OCI-LY3 (cell line): ENCODE measurements around the gene CA14.
A peak's percentile ranks its signal among the peaks of the same experiment; 100 is the strongest.

Experiments used
- H2AFZ ChIP-seq: fragments of 200-600, 300-600 bp; shearing (Covaris generic); 2 replicates; pipeline ENCODE4 v1.6.0; 2014; ENCODE audit warnings: antibody characterized with exemption, low read depth, low read length
- H3K27ac ChIP-seq: fragments of 200-600, 300-600 bp; sonication (generic); 2 replicates; pipeline ENCODE4 v1.5.1; 2014; ENCODE audit warnings: mild to moderate bottlenecking, low read length, moderate library complexity, mixed read lengths
- H3K27me3 ChIP-seq: fragments of 200-600, 300-600 bp; sonication (generic); 2 replicates; pipeline ENCODE4 v1.6.1; 2014; ENCODE audit warnings: low read depth, low read length, mixed read lengths
- H3K36me3 ChIP-seq: fragments of 200-600, 300-600 bp; sonication (generic); replicated peaks from 2 replicates; pipeline ENCODE3; 2014; ENCODE audit warnings: low read depth, low read length, mixed read lengths
- H3K4me1 ChIP-seq: fragments of 300-600, 200-600 bp; sonication (generic); 2 replicates; pipeline ENCODE4 v1.6.1; 2014; ENCODE audit warnings: low read length, mixed read lengths
- H3K4me2 ChIP-seq: fragments of 200-600, 300-600 bp; sonication (generic); 2 replicates; pipeline ENCODE4 v1.6.1; 2014; ENCODE audit warnings: low read length, mixed read lengths
- H3K4me3 ChIP-seq: fragments of 300-600, 200-600 bp; sonication (generic); 2 replicates; pipeline ENCODE4 v1.5.1; 2014; ENCODE audit warnings: antibody characterized with exemption, mild to moderate bottlenecking, low read length, moderate library complexity
- H3K79me2 ChIP-seq: fragments of 300-600, 200-600 bp; shearing (Covaris generic); 2 replicates; pipeline ENCODE4 v1.6.1; 2014; ENCODE audit warnings: mild to moderate bottlenecking, low read length, mixed read lengths
- H3K9ac ChIP-seq: fragments of 300-600, 200-600 bp; shearing (Covaris generic); 2 replicates; pipeline ENCODE4 v1.6.0; 2014; ENCODE audit warnings: mild to moderate bottlenecking, low read length, moderate library complexity
- H3K9me3 ChIP-seq: fragments of 200-600, 300-600 bp; shearing (Covaris generic); 2 replicates; pipeline ENCODE4 v1.6.1; 2014; ENCODE audit warnings: low read length, mixed read lengths; ENCODE audit not compliant: insufficient read depth
- H4K20me1 ChIP-seq: fragments of 200-600, 300-600 bp; sonication (generic); 2 replicates; pipeline ENCODE4 v1.6.1; 2016; ENCODE audit warnings: low read length, mixed read lengths; ENCODE audit not compliant: insufficient read depth
- EZH2phosphoT487 ChIP-seq: fragments of 200-600 bp; shearing (Covaris generic); IDR thresholded peaks from 2 replicates; pipeline ENCODE4 v1.6.1; 2018; ENCODE audit warnings: antibody characterized with exemption, mixed run types, low read depth
- TF ChIP-seq, protein P1 (sequence below): fragments of 200-600, 300-600 bp; sonication (generic); IDR thresholded peaks from 2 replicates; pipeline ENCODE4 v1.5.1; 2014; ENCODE audit warnings: antibody characterized with exemption, low read length, low read depth

Gene CA14

DNA sequence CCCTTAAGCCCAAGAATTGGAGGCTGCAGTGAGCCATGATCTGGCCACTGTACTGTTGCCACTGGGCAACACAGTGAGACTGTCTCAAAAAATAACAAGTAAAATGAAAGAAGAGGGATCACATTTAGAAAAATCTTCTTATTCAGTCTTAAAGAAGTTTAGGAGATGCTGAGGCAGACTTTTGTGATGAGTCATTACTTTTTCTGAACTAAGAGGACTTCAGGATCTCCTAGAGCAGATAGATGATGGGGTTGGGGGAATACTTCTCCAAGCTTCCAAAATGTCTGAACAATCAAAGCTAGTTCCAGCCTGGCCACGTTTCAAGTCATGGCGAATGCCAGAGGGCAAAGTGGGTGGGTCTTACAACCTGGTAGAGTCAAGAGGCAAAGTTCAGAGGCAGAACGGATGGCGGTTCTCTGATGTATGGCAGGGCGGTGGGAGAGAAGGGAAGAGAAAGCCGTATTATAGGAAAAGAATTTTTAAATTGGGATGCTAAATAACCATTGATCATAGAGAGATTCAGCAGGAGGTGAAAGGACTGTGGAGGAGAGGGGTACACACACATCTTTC, 22.6 kb downstream of the CA14 start:
- Histone ChIP-seq H2AFZ (no peak overlapping the region), H3K27ac (no peak overlapping the region), H3K79me2 (no peaks in the 10 kb centered on the region), H3K27me3 (no peaks in the 10 kb centered on the region), H3K9me3 (no peaks in the 10 kb centered on the region), H3K4me1 (peaks cover 48% of the 10 kb centered on the region), H3K9ac (no peak overlapping the region), H3K36me3 (no peaks in the 10 kb centered on the region), H3K4me2 (no peak overlapping the region), H4K20me1 (no peaks in the 10 kb centered on the region), H3K4me3 (no peak overlapping the region)
- no peak for TF ChIP-seq EZH2phosphoT487
- TF ChIP-seq, protein P1, sequence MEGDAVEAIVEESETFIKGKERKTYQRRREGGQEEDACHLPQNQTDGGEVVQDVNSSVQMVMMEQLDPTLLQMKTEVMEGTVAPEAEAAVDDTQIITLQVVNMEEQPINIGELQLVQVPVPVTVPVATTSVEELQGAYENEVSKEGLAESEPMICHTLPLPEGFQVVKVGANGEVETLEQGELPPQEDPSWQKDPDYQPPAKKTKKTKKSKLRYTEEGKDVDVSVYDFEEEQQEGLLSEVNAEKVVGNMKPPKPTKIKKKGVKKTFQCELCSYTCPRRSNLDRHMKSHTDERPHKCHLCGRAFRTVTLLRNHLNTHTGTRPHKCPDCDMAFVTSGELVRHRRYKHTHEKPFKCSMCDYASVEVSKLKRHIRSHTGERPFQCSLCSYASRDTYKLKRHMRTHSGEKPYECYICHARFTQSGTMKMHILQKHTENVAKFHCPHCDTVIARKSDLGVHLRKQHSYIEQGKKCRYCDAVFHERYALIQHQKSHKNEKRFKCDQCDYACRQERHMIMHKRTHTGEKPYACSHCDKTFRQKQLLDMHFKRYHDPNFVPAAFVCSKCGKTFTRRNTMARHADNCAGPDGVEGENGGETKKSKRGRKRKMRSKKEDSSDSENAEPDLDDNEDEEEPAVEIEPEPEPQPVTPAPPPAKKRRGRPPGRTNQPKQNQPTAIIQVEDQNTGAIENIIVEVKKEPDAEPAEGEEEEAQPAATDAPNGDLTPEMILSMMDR, result no peak

DNA sequence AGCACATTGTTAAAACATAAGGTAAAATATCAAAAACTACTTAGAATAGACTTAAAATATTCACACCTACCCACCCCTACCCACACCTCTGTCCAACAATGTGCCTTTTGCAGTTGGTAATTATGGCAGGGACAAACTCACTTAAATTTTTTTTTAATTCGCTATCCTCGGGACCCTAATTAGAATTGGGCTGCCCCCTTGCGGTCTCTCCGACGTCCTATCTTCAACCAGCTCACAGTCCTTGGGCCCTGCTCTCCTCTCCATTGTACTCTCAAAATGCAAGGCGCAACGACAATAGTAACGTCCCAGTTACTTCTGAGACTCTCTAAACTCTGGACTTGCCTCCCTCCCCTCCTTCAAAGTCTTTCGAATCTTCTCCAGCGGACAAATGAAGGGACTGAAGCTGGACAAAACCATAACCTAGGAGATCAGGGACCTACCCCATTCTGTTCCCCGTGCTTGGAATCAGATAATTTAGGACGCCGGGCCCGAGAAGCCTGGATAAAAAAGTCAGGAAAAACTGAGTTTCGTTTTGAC, 23.7 kb downstream of the CA14 start:
- H3K27me3 ChIP-seq, result no peaks in the 10 kb centered on the region
- H3K4me2 ChIP-seq, result peak overlapping the region; percentile 62
- H3K9ac ChIP-seq, result peak overlapping the region; percentile 17; the same call in 1 of the 2 replicates
- TF ChIP-seq, protein P1, result peak; percentile 96
- no peak for TF ChIP-seq EZH2phosphoT487
- peak overlapping the region; percentile 91 for H2AFZ ChIP-seq
- H3K4me3 ChIP-seq, result peak overlapping the region; percentile 45
- H4K20me1 ChIP-seq, result no peaks in the 10 kb centered on the region
- no peaks in the 10 kb centered on the region for H3K36me3 ChIP-seq
- H3K27ac ChIP-seq, result no peak overlapping the region
- no peaks in the 10 kb centered on the region for H3K9me3 ChIP-seq
- H3K4me1 ChIP-seq, result peaks cover 37% of the 10 kb centered on the region
- no peaks in the 10 kb centered on the region for H3K79me2 ChIP-seq

DNA sequence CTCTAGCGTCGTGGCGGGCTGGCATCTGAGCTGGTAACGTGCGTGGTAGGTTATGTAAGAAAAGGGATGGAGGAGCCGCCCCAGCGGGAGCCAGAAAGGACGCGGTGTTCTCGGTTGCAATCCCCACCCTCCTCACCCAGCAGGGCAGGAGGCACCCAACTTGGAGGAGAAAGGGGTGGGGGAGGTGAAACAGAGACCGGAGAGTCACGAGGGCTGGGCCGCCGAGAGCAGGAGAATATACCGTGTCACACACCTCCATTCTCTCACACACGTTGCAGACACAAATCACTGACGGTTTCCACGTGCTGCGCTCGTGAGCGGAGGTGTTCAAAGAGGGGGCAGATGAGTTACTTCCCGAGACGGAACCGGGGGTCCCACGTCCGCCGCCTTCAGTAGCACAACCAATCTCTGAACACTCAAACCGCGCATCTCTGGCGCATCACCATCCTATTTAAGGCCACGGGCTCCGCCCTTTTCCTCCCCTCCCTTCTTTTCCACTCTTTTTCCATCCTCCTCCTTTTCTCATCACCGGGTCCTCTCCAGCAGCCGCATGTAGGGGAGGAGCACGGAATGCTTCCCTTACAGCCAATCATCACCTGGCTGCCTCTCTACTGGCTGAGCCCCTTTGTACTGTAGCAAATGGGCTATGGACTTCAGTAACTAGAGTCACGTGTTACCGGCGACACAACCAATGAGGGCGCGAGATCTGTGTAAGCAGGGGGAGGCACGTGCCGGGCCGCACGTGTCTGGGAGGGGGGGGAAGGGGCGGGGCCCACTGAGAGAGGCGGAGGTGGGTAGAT, 24.4 kb downstream of the CA14 start, which contains the start of gene CIART:
Gene CIART (plus strand): TSS at position 797 of the 800 bp plus-strand sequence. CDS start 714 bp downstream, outside the sequence.
- Histone ChIP-seq H4K20me1 (no peaks in the 10 kb centered on the region), H3K4me3 (peak within 1 kb of the TSS; percentile 45), H3K27ac (no peak within 1 kb of the TSS), H3K9ac (peak within 1 kb of the TSS; percentile 17; the same call in 1 of the 2 replicates), H3K36me3 (no peaks in the 10 kb centered on the region), H3K4me2 (peak within 1 kb of the TSS; percentile 62), H2AFZ (peak within 1 kb of the TSS; percentile 91), H3K79me2 (no peaks in the 10 kb centered on the region), H3K27me3 (no peaks in the 10 kb centered on the region), H3K9me3 (no peaks in the 10 kb centered on the region), H3K4me1 (peaks cover 32% of the 10 kb centered on the region)
- no peak for TF ChIP-seq EZH2phosphoT487
- TF ChIP-seq, protein P1, result no peak

DNA sequence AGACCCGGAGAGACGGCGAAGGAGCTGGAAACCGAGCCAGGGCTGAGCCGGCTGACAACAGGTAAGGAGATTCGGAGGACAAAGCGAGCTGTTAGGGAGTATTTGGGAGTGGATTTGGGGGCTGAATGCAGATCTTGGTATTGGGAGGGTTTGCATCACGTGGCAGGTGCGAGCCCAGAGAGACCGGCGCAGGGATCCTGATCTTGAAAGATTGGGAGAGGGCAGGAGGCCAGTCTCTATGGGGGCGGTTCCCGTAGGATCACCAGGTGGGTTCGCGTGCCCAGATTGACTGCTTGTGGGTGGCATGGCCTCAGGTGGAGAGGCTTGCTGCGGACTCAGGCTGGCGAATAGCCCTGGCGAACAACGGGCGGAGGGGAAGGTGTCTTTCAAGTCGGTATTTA, 25.0 kb downstream of the CA14 start:
- H3K27me3 ChIP-seq, result no peaks in the 10 kb centered on the region
- no peaks in the 10 kb centered on the region for H3K36me3 ChIP-seq
- no peaks in the 10 kb centered on the region for H4K20me1 ChIP-seq
- H3K9ac ChIP-seq, result no peak overlapping the region
- H2AFZ ChIP-seq, result no peak overlapping the region
- no peak overlapping the region for H3K27ac ChIP-seq
- peaks cover 32% of the 10 kb centered on the region for H3K4me1 ChIP-seq
- no peaks in the 10 kb centered on the region for H3K9me3 ChIP-seq
- no peak overlapping the region for H3K4me2 ChIP-seq
- no peaks in the 10 kb centered on the region for H3K79me2 ChIP-seq
- no peak for TF ChIP-seq EZH2phosphoT487
- TF ChIP-seq, protein P1, result no peak
- H3K4me3 ChIP-seq, result no peak overlapping the region
